Common myeloid progenitor, CD34-positive (primary cell): Measurements from ENCODE around the gene ORM1.
"Not testable (repeated sequence)": the region's sequence is repeated elsewhere in the genome, so short reads cannot be mapped to it uniquely, and the experiment has no call there.

Source experiments
- CTCF ChIA-PET: fragments of 350-600 bp; sonication (Branson Sonifier 250); formaldehyde crosslinking; loops from one replicate; lab custom pipeline; 2021; ENCODE audit warnings: antibody characterized with exemption; lab: Charles Lee
- POLR2A ChIA-PET: fragments of 350-600 bp; sonication (Branson Sonifier 250); formaldehyde crosslinking; loops from one replicate; lab custom pipeline; 2021; ENCODE audit warnings: antibody characterized with exemption; lab: Charles Lee
- DNase-seq, 3 donors: peaks; one replicate each; pipeline versions ENCODE4 v3.0.0 to v3.0.0-alpha.2; 2013
- H3K27ac ChIP-seq, 2 experiments: 1 replicate in 1 of 2; 2 replicates in 1 of 2; pipeline ENCODE4 v1.7.0; 2013; ENCODE audit warnings: inconsistent platforms in 2 of 2, low read length in 2 of 2, mild to moderate bottlenecking in 2 of 2, low read depth in 1 of 2, moderate library complexity in 1 of 2; ENCODE audit not compliant: severe bottlenecking in 2 of 2, insufficient read depth in 1 of 2, poor library complexity in 1 of 2
- H3K27me3 ChIP-seq, 5 experiments: replicated peaks in 2 of 5; 1 replicate in 3 of 5; 2 replicates in 2 of 5; pipeline versions ENCODE4 v1.6.1 to v1.7.0; 2013; ENCODE audit warnings: low read length in 4 of 5, mild to moderate bottlenecking in 2 of 5, moderate library complexity in 2 of 5, inconsistent platforms in 1 of 5; ENCODE audit not compliant: insufficient read depth in 5 of 5, control insufficient read depth in 4 of 5
- H3K36me3 ChIP-seq, 4 experiments: 1 replicate in 2 of 4; 2 replicates in 2 of 4; pipeline versions ENCODE4 v1.6.1 to v1.7.0; 2013; ENCODE audit warnings: low read length in 3 of 4, control low read depth in 1 of 4, mild to moderate bottlenecking in 1 of 4; ENCODE audit not compliant: control insufficient read depth in 4 of 4, insufficient read depth in 4 of 4
- H3K4me1 ChIP-seq, 4 experiments: 1 replicate in 3 of 4; 2 replicates in 1 of 4; pipeline versions ENCODE4 v1.6.1 to v1.7.1; 2013; ENCODE audit warnings: low read length in 3 of 4, mild to moderate bottlenecking in 3 of 4, control low read depth in 1 of 4, inconsistent platforms in 1 of 4, moderate library complexity in 1 of 4; ENCODE audit not compliant: control insufficient read depth in 4 of 4, insufficient read depth in 4 of 4; ENCODE audit errors: control extremely low read depth in 1 of 4
- H3K4me3 ChIP-seq, 7 experiments: 1 replicate in 4 of 7; 2 replicates in 3 of 7; pipeline versions ENCODE4 v1.5.1 to v1.7.0; 2013; ENCODE audit warnings: mild to moderate bottlenecking in 7 of 7, low read length in 6 of 7, moderate library complexity in 6 of 7, inconsistent platforms in 2 of 7, low read depth in 2 of 7, control low read depth in 1 of 7; ENCODE audit not compliant: insufficient read depth in 4 of 7, control insufficient read depth in 1 of 7; ENCODE audit errors: extremely low read depth in 1 of 7
- H3K9me3 ChIP-seq, 5 experiments: 1 replicate in 4 of 5; 2 replicates in 1 of 5; pipeline versions ENCODE4 v1.6.1 to v1.7.1; 2013; ENCODE audit warnings: low read length in 4 of 5, mild to moderate bottlenecking in 2 of 5, inconsistent platforms in 1 of 5, low read depth in 1 of 5, moderate library complexity in 1 of 5; ENCODE audit not compliant: control insufficient read depth in 4 of 5, insufficient read depth in 2 of 5; ENCODE audit errors: control extremely low read depth in 1 of 5
- WGBS: methylation state at CpG from one replicate; pipeline ENCODE4 v1.1.5; 2013; ENCODE audit not compliant: insufficient coverage; 5-methylcytosine and 5-hydroxymethylcytosine counted together

Gene ORM1

DNA sequence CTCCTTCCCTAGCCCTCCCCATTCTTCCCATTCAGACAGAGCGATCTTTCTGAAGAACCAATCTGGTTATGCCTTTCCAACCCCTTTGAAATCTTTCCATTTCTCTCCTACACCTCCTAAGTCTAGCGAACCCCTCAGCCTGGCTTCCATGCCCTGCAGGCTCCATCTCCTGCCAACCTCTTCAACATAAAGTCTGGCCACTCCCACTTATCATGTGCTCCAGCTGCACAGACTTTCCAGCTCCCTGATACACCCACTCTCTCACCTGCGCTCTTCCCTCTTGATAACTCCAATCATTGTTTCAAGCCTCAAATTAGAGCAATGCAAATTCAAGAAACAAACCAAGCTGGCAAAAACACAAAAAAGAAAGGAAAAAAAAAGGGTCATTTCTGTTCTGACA is 3.8 kb upstream of the ORM1 start:
- CTCF ChIA-PET: interaction anchor here (0.8 kb wide), 1 partner anchor 211 kb away, joined by 3 read pairs; no protein-coding TSS in a partner anchor
- Histone ChIP-seq H3K27me3 (no peaks in the 10 kb centered on the region), H3K4me3 (no peak overlapping the region), H3K4me1 (no peaks in the 10 kb centered on the region), H3K9me3 (peaks cover 0 to 3% (median 0%) of the 10 kb centered on the region in 5 experiments), H3K36me3 (no peaks in the 10 kb centered on the region), H3K27ac (no peak overlapping the region)
- 92% methylated on average over 2 of the region's 3 CpGs for WGBS
- POLR2A ChIA-PET: no interaction called here
- no peak for DNase-seq

DNA sequence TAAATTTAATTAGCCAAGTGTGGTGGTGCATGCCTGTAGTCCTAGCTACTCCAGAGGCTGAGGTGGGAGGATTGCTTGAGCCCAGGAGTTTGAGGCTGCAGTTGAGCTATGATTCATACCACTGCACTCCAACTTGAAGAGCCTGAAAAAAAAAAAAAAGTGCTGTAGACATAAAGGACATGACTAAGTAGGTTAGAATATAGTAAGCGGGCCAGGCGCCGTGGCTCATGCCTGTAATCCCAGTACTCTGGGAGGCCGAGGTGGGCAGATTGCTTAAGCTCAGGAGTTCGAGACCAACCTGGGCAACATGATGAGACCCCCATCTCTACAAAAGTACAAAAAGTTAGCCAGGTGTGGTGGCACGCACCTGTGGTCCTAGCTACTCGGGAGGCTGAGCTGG is 2.2 kb upstream of the ORM1 start:
- H3K27me3 ChIP-seq, DNase-seq, H3K4me1 ChIP-seq, H3K27ac ChIP-seq, H3K36me3 ChIP-seq, H3K4me3 ChIP-seq, H3K9me3 ChIP-seq: not testable (repeated sequence)
- CTCF ChIA-PET: interaction anchor here (0.6 kb wide), 1 partner anchor 65 kb away, joined by 3 read pairs; no protein-coding TSS in a partner anchor
- POLR2A ChIA-PET: interaction anchor here (0.6 kb wide), 1 partner anchor 104 kb away, joined by 3 read pairs; no protein-coding TSS in a partner anchor
- WGBS: 100% methylated on average over 5 of the region's 7 CpGs

DNA sequence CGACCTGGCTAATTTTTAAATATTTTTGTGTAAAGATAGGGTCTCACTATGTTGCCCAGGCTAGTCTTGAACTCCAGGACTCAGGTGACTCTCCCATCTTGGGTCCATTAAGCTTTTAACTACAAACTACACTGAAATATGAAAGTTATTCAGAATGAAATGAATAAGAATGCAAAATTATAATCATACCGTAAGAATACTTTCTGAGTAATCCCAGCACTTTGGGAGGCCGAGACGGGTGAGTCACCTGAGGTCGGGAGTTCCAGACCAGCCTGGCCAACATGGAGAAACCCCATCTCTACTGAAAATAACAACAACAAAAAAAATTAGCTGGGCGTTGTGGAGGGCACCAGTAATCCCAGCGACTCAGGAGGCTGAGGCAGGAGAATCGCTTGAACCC is 1.1 kb upstream of the ORM1 start:
- CTCF ChIA-PET: interaction anchor here (1.0 kb wide), 1 partner anchor 239 kb away, joined by 3 read pairs; no protein-coding TSS in a partner anchor
- H3K36me3 ChIP-seq: no peaks in the 10 kb centered on the region
- 93% methylated on average over 3 of the region's 8 CpGs for WGBS
- H3K9me3 ChIP-seq: no peaks in the 10 kb centered on the region
- POLR2A ChIA-PET: no interaction called here
- H3K4me3 ChIP-seq: no peak overlapping the region
- no peak overlapping the region for H3K27ac ChIP-seq
- no peak for DNase-seq
- H3K27me3 ChIP-seq: no peaks in the 10 kb centered on the region
- no peaks in the 10 kb centered on the region for H3K4me1 ChIP-seq

DNA sequence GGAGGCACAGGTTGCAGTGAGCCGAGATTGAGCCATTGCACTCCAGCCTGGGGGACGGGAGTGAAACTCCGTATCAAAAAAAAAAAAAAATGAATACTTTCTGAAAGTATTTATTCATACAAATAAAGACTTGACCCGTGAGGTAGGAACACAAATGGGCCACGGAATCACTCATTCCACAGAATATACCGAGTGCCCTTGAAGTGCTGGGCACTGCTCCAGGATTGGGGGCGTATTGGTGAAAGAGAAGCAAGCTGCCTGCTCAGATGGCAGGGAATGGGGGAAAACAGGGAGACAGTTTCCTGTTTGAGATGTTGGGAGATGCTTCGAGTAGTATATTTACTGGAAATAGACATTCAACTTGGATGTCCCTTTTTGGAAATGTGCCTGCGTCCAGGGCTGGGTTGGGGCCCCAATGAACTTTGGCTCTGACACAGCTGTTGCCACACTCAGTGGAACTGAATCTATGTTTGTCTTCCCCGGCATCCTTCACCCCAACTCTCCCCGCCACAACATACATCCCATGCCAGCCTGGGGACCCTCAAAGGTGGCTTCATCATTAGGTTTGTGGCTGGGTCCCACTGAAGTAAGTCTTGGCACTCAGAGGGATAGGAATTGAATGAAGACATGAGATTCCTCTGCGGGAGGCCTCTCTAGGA is 609 bp upstream of the ORM1 start:
- H3K36me3 ChIP-seq, H3K27ac ChIP-seq, H3K4me3 ChIP-seq, H3K9me3 ChIP-seq, DNase-seq, H3K4me1 ChIP-seq, H3K27me3 ChIP-seq, POLR2A ChIA-PET: not testable (repeated sequence)
- CTCF ChIA-PET: interaction anchor here (1.0 kb wide), 1 partner anchor 240 kb away, joined by 3 read pairs; no protein-coding TSS in a partner anchor
- WGBS: 100% methylated on average over 1 of the region's 12 CpGs

DNA sequence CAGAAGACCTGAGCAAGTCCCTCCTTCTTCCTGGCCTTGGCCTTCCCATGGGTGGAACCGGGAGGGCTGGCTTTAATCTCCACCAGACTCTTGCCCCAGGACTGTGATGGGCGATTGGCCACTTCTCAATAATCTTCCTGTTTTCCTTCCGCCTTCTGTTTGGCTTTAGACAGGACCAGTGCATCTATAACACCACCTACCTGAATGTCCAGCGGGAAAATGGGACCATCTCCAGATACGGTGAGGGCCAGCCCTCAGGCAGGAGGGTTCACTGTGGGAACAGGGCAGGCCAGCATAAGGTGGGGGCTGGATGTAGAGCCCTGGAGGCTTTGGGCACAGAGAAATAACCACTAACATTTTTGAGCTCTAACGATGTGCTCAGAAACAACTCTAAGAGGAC is 951 bp downstream of the ORM1 start:
- H3K36me3 ChIP-seq, H3K27me3 ChIP-seq, H3K4me1 ChIP-seq, H3K9me3 ChIP-seq, CTCF ChIA-PET, H3K4me3 ChIP-seq, DNase-seq, H3K27ac ChIP-seq, POLR2A ChIA-PET: not testable (repeated sequence)
- 100% methylated on average over 4 of the region's 6 CpGs for WGBS

DNA sequence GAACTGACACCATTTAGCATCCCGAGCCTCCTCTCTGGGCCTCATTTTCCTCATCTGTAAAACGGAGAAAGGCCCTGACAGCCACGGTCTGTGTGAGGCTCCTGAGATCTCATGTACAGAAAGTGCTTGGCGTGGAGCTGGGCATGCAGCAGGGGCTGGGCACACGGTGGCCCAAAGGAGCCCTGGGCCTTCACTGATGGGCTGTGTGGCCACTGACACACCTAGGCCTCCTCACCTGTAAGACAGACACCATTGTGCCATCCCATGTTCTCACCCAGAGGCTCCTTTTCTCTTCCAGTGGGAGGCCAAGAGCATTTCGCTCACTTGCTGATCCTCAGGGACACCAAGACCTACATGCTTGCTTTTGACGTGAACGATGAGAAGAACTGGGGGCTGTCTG is 1.6 kb downstream of the ORM1 start:
- 98% methylated on average over 6 of the region's 8 CpGs for WGBS
- POLR2A ChIA-PET: no interaction called here

DNA sequence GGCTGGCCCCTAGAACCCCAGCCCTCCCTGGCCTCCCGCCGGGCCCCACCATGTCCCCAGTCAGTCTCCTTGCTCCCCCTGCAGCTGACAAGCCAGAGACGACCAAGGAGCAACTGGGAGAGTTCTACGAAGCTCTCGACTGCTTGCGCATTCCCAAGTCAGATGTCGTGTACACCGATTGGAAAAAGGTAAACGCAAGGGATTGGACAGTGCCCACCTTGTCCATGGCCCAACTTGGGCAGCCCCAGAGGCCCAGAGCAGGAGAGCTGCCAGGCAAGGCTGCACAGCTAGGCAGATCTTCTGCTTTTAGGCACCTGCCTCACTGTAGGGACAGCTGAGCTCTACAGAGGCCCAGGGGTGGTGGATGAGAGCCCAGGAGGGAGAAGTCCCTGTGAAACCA is 2.1 kb downstream of the ORM1 start:
- CTCF ChIA-PET, H3K36me3 ChIP-seq, H3K27ac ChIP-seq, H3K4me1 ChIP-seq, DNase-seq, H3K9me3 ChIP-seq, H3K27me3 ChIP-seq, POLR2A ChIA-PET, H3K4me3 ChIP-seq: not testable (repeated sequence)
- 100% methylated on average over 5 of the region's 9 CpGs for WGBS

More for the DNA sequence above, 1.6 kb downstream of the ORM1 start:
- no peak overlapping the region for H3K27ac ChIP-seq
- H3K36me3 ChIP-seq: no peaks in the 10 kb centered on the region
- no peak overlapping the region for H3K4me3 ChIP-seq
- CTCF ChIA-PET: no interaction called here
- peaks cover 0 to 3% (median 0%) of the 10 kb centered on the region in 5 experiments for H3K9me3 ChIP-seq
- no peaks in the 10 kb centered on the region for H3K4me1 ChIP-seq
- DNase-seq: no peak
- H3K27me3 ChIP-seq: no peaks in the 10 kb centered on the region
